B cell (primary cell): ENCODE results near the gene ZNF565. TPM values are rescaled to one million over a fixed set of nuclear protein-coding genes. Genes with fewer than 3 reads are reported as not detected.
A peak's percentile ranks its signal among the peaks of the same experiment; 100 is the strongest.

Experiments
- ATAC-seq: fragments of 200-7000 bp; cut with Tn5 transposase; one replicate; pipeline ENCODE4 v1.10.0; 2021; ENCODE audit warnings: low read depth, mild to moderate bottlenecking, moderate number of reproducible peaks, moderate library complexity
- CTCF ChIA-PET: fragments of 350-600 bp; sonication (Branson Sonifier 250); formaldehyde crosslinking; loops from one replicate; lab custom pipeline; 2021; ENCODE audit warnings: antibody characterized with exemption, inconsistent platforms; lab: Charles Lee
- POLR2A ChIA-PET: fragments of 350-600 bp; sonication (Branson Sonifier 250); formaldehyde crosslinking; loops from one replicate; lab custom pipeline; 2021; ENCODE audit warnings: antibody characterized with exemption; lab: Charles Lee
- DNase-seq: peaks from one replicate; pipeline ENCODE4 v3.0.0; 2013
- H2AFZ ChIP-seq: 2 replicates; pipeline ENCODE4 v1.6.1; 2012; ENCODE audit warnings: mild to moderate bottlenecking, low read depth, low read length; ENCODE audit not compliant: insufficient read depth, poor library complexity, severe bottlenecking
- H3K27ac ChIP-seq, 2 donors: 1 replicate in 1 of 2; 2 replicates in 1 of 2; pipeline ENCODE4 v1.5.1; 2012 to 2013; ENCODE audit warnings: low read length in 2 of 2, mild to moderate bottlenecking in 2 of 2, moderate library complexity in 1 of 2
- H3K27me3 ChIP-seq, 4 experiments: fragments of 200-600 bp in 1 of 4; sonication (generic) in 1 of 4; replicated peaks in 1 of 4; 1 replicate in 2 of 4; 2 replicates in 2 of 4; pipeline versions ENCODE4 v1.6.1 to v1.7.0; 2013 to 2016; ENCODE audit warnings: low read length in 3 of 4, mild to moderate bottlenecking in 2 of 4, mixed read lengths in 1 of 4, moderate library complexity in 1 of 4; ENCODE audit not compliant: insufficient read depth in 4 of 4, control insufficient read depth in 3 of 4; ENCODE audit errors: control extremely low read depth in 1 of 4
- H3K36me3 ChIP-seq, 2 experiments: replicated peaks in 1 of 2; 1 replicate in 1 of 2; 2 replicates in 1 of 2; pipeline versions ENCODE4 v1.6.1 to v1.7.1; 2013; ENCODE audit warnings: low read length in 1 of 2; ENCODE audit not compliant: insufficient read depth in 2 of 2, control insufficient read depth in 1 of 2; ENCODE audit errors: control extremely low read depth in 1 of 2, extremely low read depth in 1 of 2
- H3K4me1 ChIP-seq, 2 donors: fragments of 200-600 bp in 1 of 2; sonication (generic) in 1 of 2; 1 replicate in 1 of 2; 2 replicates in 1 of 2; pipeline versions ENCODE4 v1.5.1 to v1.6.1; 2013 to 2017; ENCODE audit warnings: low read length in 2 of 2; ENCODE audit not compliant: control insufficient read depth in 2 of 2, insufficient read depth in 2 of 2
- H3K4me2 ChIP-seq: replicated peaks from 2 replicates; pipeline ENCODE3; 2012; ENCODE audit warnings: mild to moderate bottlenecking, low read depth, low read length; ENCODE audit not compliant: poor library complexity, severe bottlenecking
- H3K4me3 ChIP-seq, 5 experiments: fragments of 200-600 bp in 1 of 5; sonication (generic) in 1 of 5; 1 replicate in 3 of 5; 2 replicates in 2 of 5; pipeline versions ENCODE4 v1.5.1 to v1.7.0; 2011 to 2016; ENCODE audit warnings: low read length in 4 of 5, mild to moderate bottlenecking in 4 of 5, low read depth in 2 of 5, control low read depth in 1 of 5, moderate library complexity in 1 of 5; ENCODE audit not compliant: insufficient read depth in 1 of 5; ENCODE audit errors: control extremely low read depth in 1 of 5, extremely low read depth in 1 of 5
- H3K79me2 ChIP-seq: fragments of 200-600 bp; sonication (generic); one replicate; pipeline ENCODE4 v1.6.0; 2016; ENCODE audit warnings: low read length; ENCODE audit not compliant: control insufficient read depth, insufficient read depth
- H3K9ac ChIP-seq: fragments of 200-600 bp; sonication (generic); 2 replicates; pipeline ENCODE4 v1.6.1; 2017; ENCODE audit warnings: mild to moderate bottlenecking, low read length, moderate library complexity
- H3K9me3 ChIP-seq, 3 donors: one replicate each; pipeline versions ENCODE4 v1.6.1 to v1.7.1; 2013; ENCODE audit warnings: low read length in 2 of 3; ENCODE audit not compliant: control insufficient read depth in 2 of 3, insufficient read depth in 1 of 3; ENCODE audit errors: control extremely low read depth in 1 of 3
- H4K20me1 ChIP-seq: 2 replicates; pipeline ENCODE4 v1.6.0; 2012; ENCODE audit warnings: mild to moderate bottlenecking, low read length; ENCODE audit not compliant: insufficient read depth, control insufficient read depth, poor library complexity, severe bottlenecking
- H3K27ac Mint-ChIP-seq: one replicate; pipeline ENCODE4 v1.8.0; 2021; ENCODE audit warnings: mixed read lengths
- H3K27me3 Mint-ChIP-seq: one replicate; pipeline ENCODE4 v1.8.0; 2021; ENCODE audit warnings: mixed read lengths
- H3K4me1 Mint-ChIP-seq: one replicate; pipeline ENCODE4 v1.8.0; 2021; ENCODE audit warnings: mixed read lengths
- H3K4me3 Mint-ChIP-seq: one replicate; pipeline ENCODE4 v1.8.0; 2021; ENCODE audit warnings: mixed read lengths
- H3K9me3 Mint-ChIP-seq: one replicate; pipeline ENCODE4 v1.8.0; 2022; ENCODE audit warnings: mixed read lengths; ENCODE audit not compliant: insufficient read depth
- CTCF ChIP-seq: fragments of 200-600 bp; IDR thresholded peaks from one replicate; pipeline ENCODE4 v1.8.0; 2022; ENCODE audit warnings: antibody characterized with exemption, mild to moderate bottlenecking
- EZH2 ChIP-seq: IDR thresholded peaks from 2 replicates; pipeline ENCODE4 v1.6.1; 2012; ENCODE audit warnings: borderline replicate concordance, low read depth, mild to moderate bottlenecking, moderate library complexity, low read length; ENCODE audit not compliant: insufficient read depth, poor library complexity, severe bottlenecking
- WGBS: methylation state at CpG from one replicate; pipeline ENCODE4 v1.1.5; 2013; ENCODE audit warnings: missing lambda C conversion rate; ENCODE audit not compliant: insufficient coverage; 5-methylcytosine and 5-hydroxymethylcytosine counted together
- intact Hi-C: fragments of 100-400 bp; cut with micrococcal nuclease; formaldehyde crosslinking; loops from one replicate; pipeline ENCODE4 v1.10.0; 2022
- polyA plus RNA-seq: library from polyadenylated mRNA; depleted of rRNA; stranded (reverse); fragments of >200 nt; gene quantifications from 2 replicates; pipeline ENCODE4 v1.2.3, GENCODE V29; 2012
- total RNA-seq, 2 donors: library from RNA; stranded (reverse); fragments of 120-200 nt in 1 of 2; gene quantifications; 1 replicate in 1 of 2; 2 replicates in 1 of 2; pipeline versions ENCODE4 v1.2.3 to v1.2.4, GENCODE V29; 2013 to 2022

The ZNF565 gene
- total and polyA plus RNA-seq, 2 donors (not counting 1 experiment from before 2014, with no cell fraction given), result 2.9 to 5.2 TPM

DNA sequence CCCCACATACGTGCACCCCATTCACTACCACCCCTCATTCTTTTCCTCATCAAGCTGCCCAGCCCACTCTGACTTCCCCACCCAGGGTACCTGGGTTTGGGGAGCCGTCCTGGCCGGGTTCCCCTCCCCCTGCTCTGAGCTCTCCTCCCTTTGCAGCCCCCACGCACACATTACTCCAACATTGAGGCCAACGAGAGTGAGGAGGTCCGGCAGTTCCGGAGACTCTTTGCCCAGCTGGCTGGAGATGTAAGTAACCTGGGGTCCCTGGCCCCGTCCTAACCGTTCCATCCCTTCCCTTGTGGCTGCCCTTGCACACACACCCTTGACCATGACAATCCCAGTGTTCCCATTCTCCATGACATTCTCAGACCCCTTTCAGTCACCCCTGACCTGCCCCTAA, 72.0 kb downstream of the ZNF565 start:
- Histone ChIP-seq H3K9me3 (peaks cover 0 to 5% (median 0%) of the 10 kb centered on the region in 3 donors), H3K4me2 (no peak overlapping the region), H3K9ac (no peak overlapping the region), H3K4me3 (no peak overlapping the region), H3K27me3 (no peaks in the 10 kb centered on the region), H3K79me2 (peaks cover 26% of the 10 kb centered on the region), H3K4me1 (peaks cover 4 to 14% of the 10 kb centered on the region in 2 donors), H3K27ac (no peak overlapping the region), H2AFZ (no peak overlapping the region), H3K36me3 (peaks cover 0 to 36% of the 10 kb centered on the region in 2 experiments), H4K20me1 (peaks cover 27% of the 10 kb centered on the region)
- POLR2A ChIA-PET, result no interaction called here
- 98% methylated on average over 9 of the region's 9 CpGs for WGBS
- ATAC-seq (no peak), DNase-seq (no peak)
- no peaks in the 10 kb centered on the region for H3K9me3 Mint-ChIP-seq
- TF ChIP-seq EZH2 (no peak), CTCF (no peak)
- CTCF ChIA-PET, result interaction anchor here (1.1 to 2.3 kb wide), 2 partner anchors 12 to 27 kb away, joined by 3 to 9 read pairs; no protein-coding TSS in a partner anchor
- peak overlapping the region; percentile 63 for H3K27ac Mint-ChIP-seq
- intact Hi-C loops, result no loop called here
- no peak overlapping the region for H3K4me3 Mint-ChIP-seq
- peaks cover 14% of the 10 kb centered on the region for H3K4me1 Mint-ChIP-seq
- H3K27me3 Mint-ChIP-seq, result no peaks in the 10 kb centered on the region

GRCh38 chr19:36142046-36142445, 72.4 kb downstream of the ZNF565 start:
- peaks cover 14% of the 10 kb centered on the region for H3K4me1 Mint-ChIP-seq
- ChIA-PET CTCF (interaction anchor here (1.1 kb wide), 1 partner anchor 27 kb away, joined by 3 read pairs; no protein-coding TSS in a partner anchor), POLR2A (interaction anchor here (0.5 kb wide), 1 partner anchor 414 kb away, joined by 3 read pairs; no protein-coding TSS in a partner anchor)
- DNase-seq, result no peak
- ATAC-seq, result no peak
- intact Hi-C loops, result no loop called here
- H3K27me3 Mint-ChIP-seq, result no peaks in the 10 kb centered on the region
- H3K9ac ChIP-seq, result no peak overlapping the region
- WGBS, result 94% methylated on average over 8 of the region's 14 CpGs
- H3K79me2 ChIP-seq, result peaks cover 26% of the 10 kb centered on the region
- TF ChIP-seq CTCF (no peak), EZH2 (no peak)
- peaks cover 4 to 14% of the 10 kb centered on the region in 2 donors for H3K4me1 ChIP-seq
- peaks cover 0 to 33% of the 10 kb centered on the region in 2 experiments for H3K36me3 ChIP-seq
- H3K4me3 ChIP-seq, result no peak overlapping the region
- H3K4me3 Mint-ChIP-seq, result peak overlapping the region; percentile 96
- no peak overlapping the region for H2AFZ ChIP-seq
- no peak overlapping the region for H3K4me2 ChIP-seq
- no peak overlapping the region for H3K27ac ChIP-seq
- H3K27me3 ChIP-seq, result no peaks in the 10 kb centered on the region
- peaks cover 0 to 5% (median 0%) of the 10 kb centered on the region in 3 donors for H3K9me3 ChIP-seq
- H3K27ac Mint-ChIP-seq, result peak overlapping the region; percentile 20
- no peaks in the 10 kb centered on the region for H3K9me3 Mint-ChIP-seq
- peaks cover 27% of the 10 kb centered on the region for H4K20me1 ChIP-seq
